NCI-H82 treated with DMSO at 0.1 percent for 48 hours (cell line): ENCODE data around the gene MFN1.

ENCODE experiments used
- DNase-seq: peaks from one replicate; lab custom pipeline; 2025; ENCODE audit not compliant: unreplicated experiment; lab: John Stamatoyannopoulos, UW

MFN1 gene

GRCh38 chr3:179428876-179429548 lies 81.5 kb downstream of the MFN1 start:
- DNase-seq = no peak

- DNase-seq = no peak
Observed at GRCh38 chr3:179430277-179430870, 82.9 kb downstream of the MFN1 start.

- no peak for DNase-seq
Observed at GRCh38 chr3:179432021-179432420, 84.5 kb downstream of the MFN1 start.

GRCh38 chr3:179432451-179432850 lies 84.9 kb downstream of the MFN1 start:
- DNase-seq = no peak

- DNase-seq = no peak
Observed at GRCh38 chr3:179436517-179436916, 89.0 kb downstream of the MFN1 start.

GRCh38 chr3:179438841-179439240 lies 91.3 kb downstream of the MFN1 start:
- no peak for DNase-seq
